GM23338 (cell line): Measurements from ENCODE around the gene FYCO1. TPM values are rescaled to one million over a fixed set of nuclear protein-coding genes. Genes with fewer than 3 reads are reported as not detected.

Source experiments
- ATAC-seq: fragments of 200-7000 bp; cut with Tn5 transposase; 3 replicates; pipeline ENCODE4 v1.9.1; 2020
- DNase-seq: peaks from one replicate; pipeline ENCODE4 v3.0.0-alpha.2; 2015; ENCODE audit warnings: low spot score
- H2AFZ ChIP-seq: fragments of 200-600 bp; sonication (generic); 2 replicates; pipeline ENCODE4 v1.8.0; 2016; ENCODE audit warnings: antibody characterized with exemption, mild to moderate bottlenecking, moderate library complexity
- H3F3A ChIP-seq: fragments of 200-600 bp; sonication (generic); replicated peaks from 2 replicates; pipeline ENCODE4 v1.8.0; 2017; ENCODE audit warnings: antibody characterized with exemption, mixed run types, low read depth
- H3K27ac ChIP-seq: fragments of 200-600 bp; sonication (generic); 2 replicates; pipeline ENCODE4 v1.6.1; 2016; ENCODE audit warnings: low read depth
- H3K27me3 ChIP-seq: fragments of 200-600 bp; sonication (generic); 2 replicates; pipeline ENCODE4 v1.8.0; 2016; ENCODE audit warnings: mild to moderate bottlenecking, mixed run types, moderate library complexity; ENCODE audit not compliant: insufficient read depth
- H3K36me3 ChIP-seq: fragments of 200-600 bp; sonication (generic); 2 replicates; pipeline ENCODE4 v1.8.0; 2016; ENCODE audit warnings: mild to moderate bottlenecking; ENCODE audit not compliant: insufficient read depth
- H3K4me1 ChIP-seq: fragments of 200-600 bp; sonication (generic); 2 replicates; pipeline ENCODE4 v1.8.0; 2016; ENCODE audit warnings: mild to moderate bottlenecking, moderate library complexity; ENCODE audit not compliant: insufficient read depth
- H3K4me2 ChIP-seq: fragments of 200-600 bp; sonication (generic); 2 replicates; pipeline ENCODE4 v1.7.1; 2017; ENCODE audit warnings: mixed run types
- H3K4me3 ChIP-seq: fragments of 200-600 bp; sonication (generic); 2 replicates; pipeline ENCODE4 v1.6.1; 2016; ENCODE audit warnings: mixed run types
- H3K79me2 ChIP-seq: fragments of 200-600 bp; sonication (generic); replicated peaks from 2 replicates; pipeline ENCODE4 v1.8.0; 2017; ENCODE audit warnings: mild to moderate bottlenecking; ENCODE audit not compliant: insufficient read depth
- H3K9me2 ChIP-seq: fragments of 200-600 bp; sonication (generic); 2 replicates; pipeline ENCODE4 v1.8.0; 2017; ENCODE audit not compliant: insufficient read depth
- H4K20me1 ChIP-seq: fragments of 200-600 bp; sonication (generic); replicated peaks from 2 replicates; pipeline ENCODE4 v1.8.0; 2017; ENCODE audit warnings: mild to moderate bottlenecking; ENCODE audit not compliant: insufficient read depth
- H3K27ac Mint-ChIP-seq: 2 replicates; pipeline ENCODE4 v1.8.0; 2020; ENCODE audit warnings: inconsistent platforms, mild to moderate bottlenecking, moderate library complexity, mixed read lengths
- H3K27me3 Mint-ChIP-seq: 3 replicates; pipeline ENCODE4 v1.8.0; 2022; ENCODE audit warnings: low read depth, mild to moderate bottlenecking, moderate library complexity, mixed read lengths, inconsistent platforms; ENCODE audit not compliant: insufficient read depth, poor library complexity
- H3K36me3 Mint-ChIP-seq: 3 replicates; pipeline ENCODE4 v1.8.0; 2021; ENCODE audit warnings: low read depth, mild to moderate bottlenecking, inconsistent platforms, moderate library complexity, mixed read lengths
- H3K4me1 Mint-ChIP-seq: 3 replicates; pipeline ENCODE4 v1.8.0; 2020; ENCODE audit warnings: mild to moderate bottlenecking, inconsistent platforms, mixed read lengths
- H3K4me3 Mint-ChIP-seq: 3 replicates; pipeline ENCODE4 v1.8.0; 2021; ENCODE audit warnings: moderate library complexity, mild to moderate bottlenecking, inconsistent platforms, mixed read lengths
- H3K9me3 Mint-ChIP-seq: 3 replicates; pipeline ENCODE4 v1.8.0; 2020; ENCODE audit warnings: moderate library complexity, mild to moderate bottlenecking, inconsistent platforms, mixed read lengths
- CREB1 ChIP-seq: fragments of 250-450 bp; sonication (Bioruptor Pico); IDR thresholded peaks from 2 replicates; pipeline ENCODE4 v1.5.0; 2020; ENCODE audit warnings: low read depth, mild to moderate bottlenecking, moderate library complexity
- EZH2phosphoT487 ChIP-seq: fragments of 200-600 bp; sonication (generic); IDR thresholded peaks from one replicate; pipeline ENCODE4 v1.8.1; 2018; ENCODE audit warnings: antibody characterized with exemption; ENCODE audit not compliant: unreplicated experiment
- JUNB ChIP-seq: IDR thresholded peaks from one replicate; pipeline ENCODE4 v1.6.1; 2016; ENCODE audit warnings: antibody characterized with exemption; ENCODE audit not compliant: unreplicated experiment
- NANOG ChIP-seq: IDR thresholded peaks from 2 replicates; pipeline ENCODE4 v1.6.1; 2016; ENCODE audit warnings: antibody characterized with exemption, borderline replicate concordance
- STAT1 ChIP-seq: IDR thresholded peaks from one replicate; pipeline ENCODE4 v1.6.1; 2016; ENCODE audit warnings: antibody characterized with exemption; ENCODE audit not compliant: unreplicated experiment
- ZNF331 ChIP-seq: fragments of 250-450 bp; sonication (Bioruptor Pico); IDR thresholded peaks from 2 replicates; pipeline ENCODE4 v1.5.0; 2020; ENCODE audit warnings: low read depth, mild to moderate bottlenecking, moderate library complexity
- polyA plus RNA-seq: library from polyadenylated mRNA; unstranded; fragments of >200 nt; fragmentation: Nextera tagmentation; extraction: Ambion mirVana; gene quantifications from 2 replicates; pipeline ENCODE4 v1.2.1, GENCODE V29; 2016
- total RNA-seq: library from RNA; depleted of rRNA; stranded (reverse); fragments of >200 nt; shearing (Covaris generic); gene quantifications from 2 replicates; pipeline ENCODE4 v1.2.3, GENCODE V29; 2014
- TF ChIP-seq, protein P1 (sequence below), 2 experiments: fragments of 200-600 bp in 1 of 2; sonication (generic) in 1 of 2; conservative IDR thresholded peaks; 2 replicates each; pipeline versions ENCODE4 v1.5.1 to v1.6.1; 2016 to 2017; ENCODE audit warnings: antibody characterized with exemption in 2 of 2, low read depth in 2 of 2, mild to moderate bottlenecking in 2 of 2, moderate library complexity in 1 of 2
- TF ChIP-seq, protein P2 (sequence below): fragments of 250-450 bp; sonication (Bioruptor Pico); IDR thresholded peaks from 2 replicates; pipeline ENCODE4 v1.5.0; 2020; ENCODE audit warnings: mild to moderate bottlenecking, moderate library complexity
- TF ChIP-seq, protein P3 (sequence below): IDR thresholded peaks from one replicate; pipeline ENCODE4 v1.6.1; 2018; ENCODE audit warnings: antibody characterized with exemption; ENCODE audit not compliant: unreplicated experiment

FYCO1 gene
- total and polyA plus RNA-seq, 2 experiments from 2014 or later: 4.5 to 17.2 TPM

DNA sequence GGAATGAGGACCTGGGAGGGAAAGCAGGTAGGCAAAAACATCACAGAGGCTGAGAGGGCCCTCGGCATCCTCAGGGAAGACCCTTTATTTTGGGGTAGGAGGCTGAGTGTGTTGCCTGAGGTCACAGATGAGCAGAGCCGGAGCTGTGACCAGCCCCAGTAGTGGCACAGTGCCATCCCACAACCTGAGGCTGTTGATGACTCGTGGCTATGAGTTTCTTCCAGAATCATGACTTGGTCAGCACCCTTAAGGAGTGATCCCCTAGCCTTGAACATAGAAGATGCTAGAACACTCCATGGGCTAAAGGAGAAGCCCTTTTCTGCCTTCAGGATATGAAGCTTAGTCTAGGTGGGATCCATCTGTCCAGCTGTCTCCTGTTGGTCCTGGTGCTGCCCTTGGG is 71.9 kb downstream of the FYCO1 start:
- no peak overlapping the region for H3K27ac ChIP-seq
- ATAC-seq: no peak
- DNase-seq: no peak
- no peaks in the 10 kb centered on the region for H3K79me2 ChIP-seq
- Mint-ChIP-seq H3K9me3 (no peaks in the 10 kb centered on the region), H3K27ac (no peak overlapping the region), H3K36me3 (peaks cover 45% of the 10 kb centered on the region), H3K4me1 (no peaks in the 10 kb centered on the region), H3K4me3 (no peak overlapping the region), H3K27me3 (peaks cover 2% of the 10 kb centered on the region)
- H3K27me3 ChIP-seq: no peaks in the 10 kb centered on the region
- H3K4me1 ChIP-seq: no peaks in the 10 kb centered on the region
- no peak overlapping the region for H3K4me2 ChIP-seq
- no peaks in the 10 kb centered on the region for H4K20me1 ChIP-seq
- H3K9me2 ChIP-seq: no peaks in the 10 kb centered on the region
- H3K36me3 ChIP-seq: peaks cover 4% of the 10 kb centered on the region; the same call in 1 of the 2 replicates
- H3K4me3 ChIP-seq: no peak overlapping the region
- H2AFZ ChIP-seq: no peak overlapping the region
- TF ChIP-seq EZH2phosphoT487 (no peak), STAT1 (no peak)
- TF ChIP-seq, protein P1, sequence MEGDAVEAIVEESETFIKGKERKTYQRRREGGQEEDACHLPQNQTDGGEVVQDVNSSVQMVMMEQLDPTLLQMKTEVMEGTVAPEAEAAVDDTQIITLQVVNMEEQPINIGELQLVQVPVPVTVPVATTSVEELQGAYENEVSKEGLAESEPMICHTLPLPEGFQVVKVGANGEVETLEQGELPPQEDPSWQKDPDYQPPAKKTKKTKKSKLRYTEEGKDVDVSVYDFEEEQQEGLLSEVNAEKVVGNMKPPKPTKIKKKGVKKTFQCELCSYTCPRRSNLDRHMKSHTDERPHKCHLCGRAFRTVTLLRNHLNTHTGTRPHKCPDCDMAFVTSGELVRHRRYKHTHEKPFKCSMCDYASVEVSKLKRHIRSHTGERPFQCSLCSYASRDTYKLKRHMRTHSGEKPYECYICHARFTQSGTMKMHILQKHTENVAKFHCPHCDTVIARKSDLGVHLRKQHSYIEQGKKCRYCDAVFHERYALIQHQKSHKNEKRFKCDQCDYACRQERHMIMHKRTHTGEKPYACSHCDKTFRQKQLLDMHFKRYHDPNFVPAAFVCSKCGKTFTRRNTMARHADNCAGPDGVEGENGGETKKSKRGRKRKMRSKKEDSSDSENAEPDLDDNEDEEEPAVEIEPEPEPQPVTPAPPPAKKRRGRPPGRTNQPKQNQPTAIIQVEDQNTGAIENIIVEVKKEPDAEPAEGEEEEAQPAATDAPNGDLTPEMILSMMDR (conservative IDR thresholded peaks at IDR 0.05; ENCODE audit: low read depth in 2 of 2): no peak
- H3F3A ChIP-seq: no peaks in the 10 kb centered on the region

DNA sequence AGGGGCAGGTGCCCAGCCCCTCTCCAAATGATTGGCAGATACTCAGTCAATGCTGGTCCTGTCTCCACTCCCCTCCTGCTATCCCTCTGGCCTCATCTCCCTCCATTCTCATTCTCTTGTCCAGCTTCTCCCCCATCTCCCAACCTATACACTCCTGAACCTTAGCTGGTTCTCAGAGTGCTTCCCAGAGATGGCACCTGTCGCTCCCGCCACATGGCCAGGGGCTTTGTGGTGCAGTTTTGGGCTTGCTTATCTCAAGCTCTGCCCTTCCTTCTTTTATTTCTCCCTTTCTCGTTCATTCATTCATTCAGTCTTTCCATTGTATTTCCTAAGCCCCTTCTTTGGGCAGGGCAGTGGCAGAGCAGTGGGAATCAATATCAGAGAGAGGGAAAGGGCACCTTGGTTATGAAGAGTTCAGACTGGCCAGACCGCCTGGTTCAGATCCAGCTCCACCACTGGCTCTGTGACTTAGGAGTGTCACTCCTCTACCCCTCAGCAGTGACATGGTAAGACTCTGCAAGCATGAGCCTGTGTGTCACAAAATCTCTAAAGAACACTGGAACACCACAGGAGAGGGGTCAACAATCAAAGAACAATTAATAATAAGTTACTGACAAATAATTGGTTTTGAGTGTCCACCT is 72.6 kb downstream of the FYCO1 start:
- no peaks in the 10 kb centered on the region for H3K4me1 Mint-ChIP-seq
- peaks cover 2% of the 10 kb centered on the region for H3K27me3 Mint-ChIP-seq
- no peak for ATAC-seq
- H3K9me3 Mint-ChIP-seq: no peaks in the 10 kb centered on the region
- Histone ChIP-seq H3F3A (no peaks in the 10 kb centered on the region), H2AFZ (no peak overlapping the region), H3K9me2 (no peaks in the 10 kb centered on the region), H3K4me3 (no peak overlapping the region), H3K79me2 (no peaks in the 10 kb centered on the region), H3K27me3 (no peaks in the 10 kb centered on the region), H3K4me1 (no peaks in the 10 kb centered on the region), H3K36me3 (peaks cover 4% of the 10 kb centered on the region; the same call in 1 of the 2 replicates), H3K4me2 (no peak overlapping the region), H4K20me1 (no peaks in the 10 kb centered on the region), H3K27ac (no peak overlapping the region)
- H3K27ac Mint-ChIP-seq: no peak overlapping the region
- H3K36me3 Mint-ChIP-seq: peaks cover 38% of the 10 kb centered on the region
- DNase-seq: no peak
- H3K4me3 Mint-ChIP-seq: no peak overlapping the region
- TF ChIP-seq CREB1 (CRISPR knock-in tag): no peak
- no peak for TF ChIP-seq JUNB
- TF ChIP-seq STAT1: no peak
- TF ChIP-seq, protein P2, sequence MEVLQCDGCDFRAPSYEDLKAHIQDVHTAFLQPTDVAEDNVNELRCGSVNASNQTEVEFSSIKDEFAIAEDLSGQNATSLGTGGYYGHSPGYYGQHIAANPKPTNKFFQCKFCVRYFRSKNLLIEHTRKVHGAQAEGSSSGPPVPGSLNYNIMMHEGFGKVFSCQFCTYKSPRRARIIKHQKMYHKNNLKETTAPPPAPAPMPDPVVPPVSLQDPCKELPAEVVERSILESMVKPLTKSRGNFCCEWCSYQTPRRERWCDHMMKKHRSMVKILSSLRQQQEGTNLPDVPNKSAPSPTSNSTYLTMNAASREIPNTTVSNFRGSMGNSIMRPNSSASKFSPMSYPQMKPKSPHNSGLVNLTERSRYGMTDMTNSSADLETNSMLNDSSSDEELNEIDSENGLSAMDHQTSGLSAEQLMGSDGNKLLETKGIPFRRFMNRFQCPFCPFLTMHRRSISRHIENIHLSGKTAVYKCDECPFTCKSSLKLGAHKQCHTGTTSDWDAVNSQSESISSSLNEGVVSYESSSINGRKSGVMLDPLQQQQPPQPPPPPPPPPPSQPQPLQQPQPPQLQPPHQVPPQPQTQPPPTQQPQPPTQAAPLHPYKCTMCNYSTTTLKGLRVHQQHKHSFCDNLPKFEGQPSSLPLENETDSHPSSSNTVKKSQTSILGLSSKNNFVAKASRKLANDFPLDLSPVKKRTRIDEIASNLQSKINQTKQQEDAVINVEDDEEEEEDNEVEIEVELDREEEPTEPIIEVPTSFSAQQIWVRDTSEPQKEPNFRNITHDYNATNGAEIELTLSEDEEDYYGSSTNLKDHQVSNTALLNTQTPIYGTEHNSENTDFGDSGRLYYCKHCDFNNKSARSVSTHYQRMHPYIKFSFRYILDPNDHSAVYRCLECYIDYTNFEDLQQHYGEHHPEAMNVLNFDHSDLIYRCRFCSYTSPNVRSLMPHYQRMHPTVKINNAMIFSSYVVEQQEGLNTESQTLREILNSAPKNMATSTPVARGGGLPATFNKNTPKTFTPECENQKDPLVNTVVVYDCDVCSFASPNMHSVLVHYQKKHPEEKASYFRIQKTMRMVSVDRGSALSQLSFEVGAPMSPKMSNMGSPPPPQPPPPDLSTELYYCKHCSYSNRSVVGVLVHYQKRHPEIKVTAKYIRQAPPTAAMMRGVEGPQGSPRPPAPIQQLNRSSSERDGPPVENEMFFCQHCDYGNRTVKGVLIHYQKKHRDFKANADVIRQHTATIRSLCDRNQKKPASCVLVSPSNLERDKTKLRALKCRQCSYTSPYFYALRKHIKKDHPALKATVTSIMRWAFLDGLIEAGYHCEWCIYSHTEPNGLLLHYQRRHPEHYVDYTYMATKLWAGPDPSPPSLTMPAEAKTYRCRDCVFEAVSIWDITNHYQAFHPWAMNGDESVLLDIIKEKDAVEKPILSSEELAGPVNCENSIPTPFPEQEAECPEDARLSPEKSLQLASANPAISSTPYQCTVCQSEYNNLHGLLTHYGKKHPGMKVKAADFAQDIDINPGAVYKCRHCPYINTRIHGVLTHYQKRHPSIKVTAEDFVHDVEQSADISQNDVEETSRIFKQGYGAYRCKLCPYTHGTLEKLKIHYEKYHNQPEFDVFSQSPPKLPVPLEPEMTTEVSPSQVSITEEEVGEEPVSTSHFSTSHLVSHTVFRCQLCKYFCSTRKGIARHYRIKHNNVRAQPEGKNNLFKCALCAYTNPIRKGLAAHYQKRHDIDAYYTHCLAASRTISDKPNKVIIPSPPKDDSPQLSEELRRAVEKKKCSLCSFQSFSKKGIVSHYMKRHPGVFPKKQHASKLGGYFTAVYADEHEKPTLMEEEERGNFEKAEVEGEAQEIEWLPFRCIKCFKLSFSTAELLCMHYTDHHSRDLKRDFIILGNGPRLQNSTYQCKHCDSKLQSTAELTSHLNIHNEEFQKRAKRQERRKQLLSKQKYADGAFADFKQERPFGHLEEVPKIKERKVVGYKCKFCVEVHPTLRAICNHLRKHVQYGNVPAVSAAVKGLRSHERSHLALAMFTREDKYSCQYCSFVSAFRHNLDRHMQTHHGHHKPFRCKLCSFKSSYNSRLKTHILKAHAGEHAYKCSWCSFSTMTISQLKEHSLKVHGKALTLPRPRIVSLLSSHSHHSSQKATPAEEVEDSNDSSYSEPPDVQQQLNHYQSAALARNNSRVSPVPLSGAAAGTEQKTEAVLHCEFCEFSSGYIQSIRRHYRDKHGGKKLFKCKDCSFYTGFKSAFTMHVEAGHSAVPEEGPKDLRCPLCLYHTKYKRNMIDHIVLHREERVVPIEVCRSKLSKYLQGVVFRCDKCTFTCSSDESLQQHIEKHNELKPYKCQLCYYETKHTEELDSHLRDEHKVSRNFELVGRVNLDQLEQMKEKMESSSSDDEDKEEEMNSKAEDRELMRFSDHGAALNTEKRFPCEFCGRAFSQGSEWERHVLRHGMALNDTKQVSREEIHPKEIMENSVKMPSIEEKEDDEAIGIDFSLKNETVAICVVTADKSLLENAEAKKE (CRISPR knock-in tag): no peak
- TF ChIP-seq ZNF331: no peak
- TF ChIP-seq, protein P3, sequence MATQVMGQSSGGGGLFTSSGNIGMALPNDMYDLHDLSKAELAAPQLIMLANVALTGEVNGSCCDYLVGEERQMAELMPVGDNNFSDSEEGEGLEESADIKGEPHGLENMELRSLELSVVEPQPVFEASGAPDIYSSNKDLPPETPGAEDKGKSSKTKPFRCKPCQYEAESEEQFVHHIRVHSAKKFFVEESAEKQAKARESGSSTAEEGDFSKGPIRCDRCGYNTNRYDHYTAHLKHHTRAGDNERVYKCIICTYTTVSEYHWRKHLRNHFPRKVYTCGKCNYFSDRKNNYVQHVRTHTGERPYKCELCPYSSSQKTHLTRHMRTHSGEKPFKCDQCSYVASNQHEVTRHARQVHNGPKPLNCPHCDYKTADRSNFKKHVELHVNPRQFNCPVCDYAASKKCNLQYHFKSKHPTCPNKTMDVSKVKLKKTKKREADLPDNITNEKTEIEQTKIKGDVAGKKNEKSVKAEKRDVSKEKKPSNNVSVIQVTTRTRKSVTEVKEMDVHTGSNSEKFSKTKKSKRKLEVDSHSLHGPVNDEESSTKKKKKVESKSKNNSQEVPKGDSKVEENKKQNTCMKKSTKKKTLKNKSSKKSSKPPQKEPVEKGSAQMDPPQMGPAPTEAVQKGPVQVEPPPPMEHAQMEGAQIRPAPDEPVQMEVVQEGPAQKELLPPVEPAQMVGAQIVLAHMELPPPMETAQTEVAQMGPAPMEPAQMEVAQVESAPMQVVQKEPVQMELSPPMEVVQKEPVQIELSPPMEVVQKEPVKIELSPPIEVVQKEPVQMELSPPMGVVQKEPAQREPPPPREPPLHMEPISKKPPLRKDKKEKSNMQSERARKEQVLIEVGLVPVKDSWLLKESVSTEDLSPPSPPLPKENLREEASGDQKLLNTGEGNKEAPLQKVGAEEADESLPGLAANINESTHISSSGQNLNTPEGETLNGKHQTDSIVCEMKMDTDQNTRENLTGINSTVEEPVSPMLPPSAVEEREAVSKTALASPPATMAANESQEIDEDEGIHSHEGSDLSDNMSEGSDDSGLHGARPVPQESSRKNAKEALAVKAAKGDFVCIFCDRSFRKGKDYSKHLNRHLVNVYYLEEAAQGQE: no peak
- no peak for TF ChIP-seq NANOG
